K562 (cell line): ENCODE data around the gene CRIM1. TPM values are rescaled to one million over a fixed set of nuclear protein-coding genes. Genes with fewer than 3 reads are reported as not detected.

ENCODE experiments used
- CBX3 ChIP-seq, 2 experiments: IDR thresholded peaks; 1 replicate in 1 of 2; 2 replicates in 1 of 2; pipeline ENCODE4 v1.6.1; 2012; ENCODE audit warnings: inconsistent platforms in 2 of 2, low read length in 2 of 2, borderline replicate concordance in 1 of 2, control low read depth in 1 of 2
- MGA ChIP-seq: fragments of 450-650 bp; IDR thresholded peaks from 2 replicates; pipeline ENCODE4 v1.6.1; 2016; ENCODE audit warnings: mild to moderate bottlenecking, moderate library complexity
- MITF ChIP-seq: IDR thresholded peaks from 2 replicates; pipeline ENCODE4 v1.6.1; 2014; ENCODE audit warnings: antibody characterized with exemption
- NFIC ChIP-seq: fragments of 450-650 bp; IDR thresholded peaks from 2 replicates; pipeline ENCODE4 v1.6.1; 2017; ENCODE audit warnings: mild to moderate bottlenecking, inconsistent platforms
- ZNF324 ChIP-seq: fragments of 250-450 bp; sonication (Bioruptor Pico); IDR thresholded peaks from 2 replicates; pipeline ENCODE4 v1.4.0; 2020; ENCODE audit warnings: mild to moderate bottlenecking
- polyA plus RNA-seq, 8 experiments: library from polyadenylated mRNA; depleted of rRNA in 4 of 8; stranded (reverse) in 5 of 8; unstranded in 3 of 8; fragments of >200 nt; fragmentation: Nextera tagmentation in 2 of 8; fragmentation: Illumina TruSeq in 1 of 8; extraction: Ambion mirVana in 2 of 8; extraction: Trizol in 1 of 8; gene quantifications; 2 replicates each; pipeline versions ENCODE4 v1.2.1 to v1.2.3, GENCODE V29; 2011 to 2014; ENCODE audit warnings: inconsistent platforms in 1 of 8, missing spikeins in 1 of 8
- total RNA-seq, 7 experiments: library from RNA; depleted of rRNA in 6 of 7; stranded (reverse); fragments of >200 nt in 6 of 7; fragmentation: Illumina TruSeq in 2 of 7; extraction: Trizol in 2 of 7; gene quantifications; 2 replicates each; pipeline versions ENCODE4 v1.2.1 to v1.2.3, GENCODE V29; 2011 to 2021; ENCODE audit warnings: low replicate concordance in 1 of 7

Gene CRIM1
- total and polyA plus RNA-seq, 9 of the 15 experiments (the other 6 are each of a cell fraction or from before 2014, with no cell fraction given) = 0.01 to 0.36 (median 0.06) TPM; not detected in 1

GRCh38 chr2:36597003-36597531 is 241.5 kb downstream of the CRIM1 start (continued):
- TF ChIP-seq MGA = 0 out of 2 replicates have a peak, but pooled peaks have one; percentile 17
- TF ChIP-seq CBX3 (IDR thresholded peaks at IDR 0.05; ENCODE audit: borderline replicate concordance in 1 of 2, low read length in 2 of 2) = no peak
- no peak for TF ChIP-seq ZNF324 (CRISPR knock-in tag)
- TF ChIP-seq MITF = no peak
- no peak for TF ChIP-seq NFIC
- TF ChIP-seq, all 486 proteins: peak for 4
